BLaER1 treated with 17β-estradiol and CSF1 and Interleukin-3, amounts not matched to agents 10 nM and 100 nM (cell line): ENCODE data around the gene GPATCH4.

Experiments
- H3K27ac ChIP-seq, 11 experiments: shearing (Covaris generic); formaldehyde crosslinking; 2 replicates each; pipeline ENCODE4 v1.8.1; 2022
- H3K27me3 ChIP-seq, 11 experiments: shearing (Covaris generic); formaldehyde crosslinking; 2 replicates each; pipeline ENCODE4 v1.8.1; 2022
- H3K36me3 ChIP-seq, 11 experiments: shearing (Covaris generic); formaldehyde crosslinking; 2 replicates each; pipeline ENCODE4 v1.8.1; 2022
- H3K4me1 ChIP-seq, 10 experiments: shearing (Covaris generic); formaldehyde crosslinking; 2 replicates each; pipeline ENCODE4 v1.8.1; 2022
- H3K4me2 ChIP-seq, 11 experiments: shearing (Covaris generic); formaldehyde crosslinking; 2 replicates each; pipeline ENCODE4 v1.8.1; 2022
- H3K4me3 ChIP-seq, 10 experiments: shearing (Covaris generic); formaldehyde crosslinking; 2 replicates each; pipeline ENCODE4 v1.8.1; 2022
- H3K9ac ChIP-seq, 11 experiments: shearing (Covaris generic); formaldehyde crosslinking; 2 replicates each; pipeline ENCODE4 v1.8.1; 2022
- H3K9me3 ChIP-seq, 11 experiments: shearing (Covaris generic); formaldehyde crosslinking; replicated peaks in 1 of 11; 2 replicates each; pipeline ENCODE4 v1.8.1; 2022
- H4K20me1 ChIP-seq, 11 experiments: shearing (Covaris generic); formaldehyde crosslinking; 2 replicates each; pipeline ENCODE4 v1.8.1; 2022
- Cebpa-rat ChIP-seq, 11 experiments: shearing (Covaris generic); IDR thresholded peaks; 2 replicates each; pipeline ENCODE4 v1.8.1; 2022

Gene GPATCH4

GRCh38 chr1:156643778-156644092, 42.5 kb upstream of the GPATCH4 start:
- Histone ChIP-seq H3K9ac (no peak overlapping the region), H3K36me3 (no peaks in the 10 kb centered on the region), H3K4me3 (no peak overlapping the region), H4K20me1 (peaks cover 0 to 55% (median 14%) of the 10 kb centered on the region in 11 experiments; a peak in 12 of 22 replicates), H3K9me3 (no peaks in the 10 kb centered on the region), H3K27me3 (peaks cover 81 to 100% (median 99%) of the 10 kb centered on the region in 11 experiments), H3K4me1 (peaks cover 16 to 36% (median 33%) of the 10 kb centered on the region in 10 experiments), H3K27ac (peak overlapping the region in 2 of 11 experiments; percentile 2 to 22; a peak in 2 of 22 replicates), H3K4me2 (peak overlapping the region; percentile 51 to 91 (median 77))
- TF ChIP-seq Cebpa-rat (IDR thresholded peaks at IDR 0.05) = no peak

- Histone ChIP-seq H3K4me1 (peaks cover 16 to 36% (median 33%) of the 10 kb centered on the region in 10 experiments), H3K27me3 (peaks cover 81 to 100% (median 99%) of the 10 kb centered on the region in 11 experiments), H3K36me3 (no peaks in the 10 kb centered on the region), H3K9ac (no peak overlapping the region), H3K9me3 (no peaks in the 10 kb centered on the region), H3K4me3 (no peak overlapping the region; a peak in 1 of 20 replicates), H3K4me2 (peak overlapping the region; percentile 51 to 91 (median 77)), H4K20me1 (peaks cover 0 to 54% (median 14%) of the 10 kb centered on the region in 11 experiments; a peak in 12 of 22 replicates), H3K27ac (peak overlapping the region in 1 of 11 experiments; percentile 7; a peak in 1 of 22 replicates)
- no peak for TF ChIP-seq Cebpa-rat (IDR thresholded peaks at IDR 0.05)
Observed at GRCh38 chr1:156643049-156643777, 41.9 kb upstream of the GPATCH4 start.

- Histone ChIP-seq H3K4me3 (peak overlapping the region in 8 of 10 experiments; percentile 14 to 57 (median 38); a peak in 11 of 20 replicates), H3K4me1 (peaks cover 16 to 36% (median 33%) of the 10 kb centered on the region in 10 experiments), H3K4me2 (peak overlapping the region; percentile 34 to 91 (median 77); a peak in 21 of 22 replicates), H3K9ac (no peak overlapping the region), H3K9me3 (no peaks in the 10 kb centered on the region), H4K20me1 (peaks cover 0 to 50% (median 12%) of the 10 kb centered on the region in 11 experiments; a peak in 12 of 22 replicates), H3K27me3 (peaks cover 79 to 100% (median 97%) of the 10 kb centered on the region in 11 experiments), H3K27ac (no peak overlapping the region), H3K36me3 (no peaks in the 10 kb centered on the region)
- no peak for TF ChIP-seq Cebpa-rat (IDR thresholded peaks at IDR 0.05)
Observed at GRCh38 chr1:156642265-156643048, 41.2 kb upstream of the GPATCH4 start.

GRCh38 chr1:156641761-156642264, 40.5 kb upstream of the GPATCH4 start, which contains the start of gene BCAN:
Gene BCAN, plus strand, starts transcription at chr1:156642117. Its CDS starts 3,938 bp downstream, at chr1:156646055.
- TF ChIP-seq Cebpa-rat (IDR thresholded peaks at IDR 0.05) = no peak
- H3K4me2 ChIP-seq = peak within 1 kb of the TSS; percentile 43 to 91 (median 77); a peak in 21 of 22 replicates
- H3K4me1 ChIP-seq = peaks cover 16 to 36% (median 33%) of the 10 kb centered on the region in 10 experiments
- peak within 1 kb of the TSS in 9 of 10 experiments; percentile 19 to 57 (median 40); a peak in 14 of 20 replicates for H3K4me3 ChIP-seq
- H3K27ac ChIP-seq = no peak within 1 kb of the TSS
- H3K36me3 ChIP-seq = no peaks in the 10 kb centered on the region
- no peaks in the 10 kb centered on the region for H3K9me3 ChIP-seq
- H3K9ac ChIP-seq = no peak within 1 kb of the TSS
- peaks cover 73 to 96% (median 91%) of the 10 kb centered on the region in 11 experiments for H3K27me3 ChIP-seq
- peaks cover 0 to 48% (median 12%) of the 10 kb centered on the region in 11 experiments; a peak in 11 of 22 replicates for H4K20me1 ChIP-seq

- no peak overlapping the region for H3K9ac ChIP-seq
- peaks cover 66 to 89% (median 84%) of the 10 kb centered on the region in 11 experiments for H3K27me3 ChIP-seq
Observed at GRCh38 chr1:156640842-156641706, 39.8 kb upstream of the GPATCH4 start.

GRCh38 chr1:156639601-156640101, 38.4 kb upstream of the GPATCH4 start:
- Histone ChIP-seq H3K4me2 (no peak overlapping the region), H3K27ac (no peak overlapping the region), H3K9me3 (no peaks in the 10 kb centered on the region), H3K4me1 (peaks cover 16 to 35% (median 33%) of the 10 kb centered on the region in 10 experiments), H3K36me3 (no peaks in the 10 kb centered on the region), H3K9ac (no peak overlapping the region), H4K20me1 (peaks cover 0 to 48% (median 12%) of the 10 kb centered on the region in 11 experiments; a peak in 11 of 22 replicates), H3K4me3 (no peak overlapping the region), H3K27me3 (peaks cover 56 to 78% (median 70%) of the 10 kb centered on the region in 11 experiments)
- no peak for TF ChIP-seq Cebpa-rat (IDR thresholded peaks at IDR 0.05)

More at GRCh38 chr1:156640842-156641706, 39.8 kb upstream of the GPATCH4 start:
- Histone ChIP-seq H3K27ac (no peak overlapping the region), H3K4me3 (peak overlapping the region in 4 of 10 experiments; percentile 19 to 40 (median 34); a peak in 4 of 20 replicates), H3K4me2 (peak overlapping the region; percentile 22 to 87 (median 53); a peak in 19 of 22 replicates), H3K9me3 (no peaks in the 10 kb centered on the region), H4K20me1 (peaks cover 0 to 48% (median 12%) of the 10 kb centered on the region in 11 experiments; a peak in 11 of 22 replicates), H3K4me1 (peaks cover 16 to 36% (median 33%) of the 10 kb centered on the region in 10 experiments), H3K36me3 (no peaks in the 10 kb centered on the region)
- TF ChIP-seq Cebpa-rat (IDR thresholded peaks at IDR 0.05) = no peak

- TF ChIP-seq Cebpa-rat (IDR thresholded peaks at IDR 0.05) = no peak
- no peak overlapping the region for H3K4me2 ChIP-seq
- H3K27ac ChIP-seq = no peak overlapping the region
- H3K4me1 ChIP-seq = peaks cover 6 to 25% (median 21%) of the 10 kb centered on the region in 10 experiments
- peaks cover 54 to 65% (median 57%) of the 10 kb centered on the region in 11 experiments for H3K27me3 ChIP-seq
- peaks cover 0 to 48% (median 12%) of the 10 kb centered on the region in 11 experiments; a peak in 11 of 22 replicates for H4K20me1 ChIP-seq
- H3K4me3 ChIP-seq = no peak overlapping the region
- H3K36me3 ChIP-seq = no peaks in the 10 kb centered on the region
- H3K9me3 ChIP-seq = no peaks in the 10 kb centered on the region
- H3K9ac ChIP-seq = no peak overlapping the region
Observed at GRCh38 chr1:156638189-156638985, 37.1 kb upstream of the GPATCH4 start.
